Measurements from ENCODE around the gene MACROD2.
"Not testable (repeated sequence)": the region's sequence is repeated elsewhere in the genome, so short reads cannot be mapped to it uniquely, and the experiment has no call there.

MACROD2 gene

GRCh38 chr20:15515691-15516090 lies 1520.4 kb downstream of the MACROD2 start:
- DNase-seq = no peak

DNA sequence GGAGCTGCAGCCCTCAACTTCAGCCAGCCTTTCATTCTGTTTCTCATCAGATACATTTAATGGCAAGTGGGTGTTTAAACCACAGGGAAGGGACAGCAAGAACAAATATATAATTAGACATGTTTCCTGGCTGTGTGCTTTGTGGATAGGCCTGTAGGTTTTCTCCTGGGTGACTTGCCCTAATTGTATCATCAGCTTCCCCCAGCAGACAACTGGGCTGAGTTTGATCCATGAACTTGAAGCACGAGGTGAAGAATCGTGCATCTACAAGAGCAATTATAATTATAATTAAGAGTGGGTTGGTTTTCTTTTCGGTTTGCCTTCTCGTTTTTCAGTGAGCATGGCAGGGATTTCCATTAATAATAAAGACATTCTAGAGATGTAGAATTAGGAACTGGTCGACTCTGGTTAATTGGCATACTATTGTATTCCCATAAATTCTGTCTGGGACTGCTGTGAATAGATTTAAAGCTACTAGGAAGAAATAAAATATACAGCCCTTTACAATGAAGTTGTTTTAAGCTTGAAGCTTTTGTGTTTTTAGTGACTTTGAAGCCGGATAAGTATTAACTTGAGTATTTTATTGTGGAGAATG lies 1525.7 kb downstream of the MACROD2 start:
- DNase-seq = no peak

GRCh38 chr20:15523400-15523799 lies 1528.1 kb downstream of the MACROD2 start:
- no peak for DNase-seq

DNA sequence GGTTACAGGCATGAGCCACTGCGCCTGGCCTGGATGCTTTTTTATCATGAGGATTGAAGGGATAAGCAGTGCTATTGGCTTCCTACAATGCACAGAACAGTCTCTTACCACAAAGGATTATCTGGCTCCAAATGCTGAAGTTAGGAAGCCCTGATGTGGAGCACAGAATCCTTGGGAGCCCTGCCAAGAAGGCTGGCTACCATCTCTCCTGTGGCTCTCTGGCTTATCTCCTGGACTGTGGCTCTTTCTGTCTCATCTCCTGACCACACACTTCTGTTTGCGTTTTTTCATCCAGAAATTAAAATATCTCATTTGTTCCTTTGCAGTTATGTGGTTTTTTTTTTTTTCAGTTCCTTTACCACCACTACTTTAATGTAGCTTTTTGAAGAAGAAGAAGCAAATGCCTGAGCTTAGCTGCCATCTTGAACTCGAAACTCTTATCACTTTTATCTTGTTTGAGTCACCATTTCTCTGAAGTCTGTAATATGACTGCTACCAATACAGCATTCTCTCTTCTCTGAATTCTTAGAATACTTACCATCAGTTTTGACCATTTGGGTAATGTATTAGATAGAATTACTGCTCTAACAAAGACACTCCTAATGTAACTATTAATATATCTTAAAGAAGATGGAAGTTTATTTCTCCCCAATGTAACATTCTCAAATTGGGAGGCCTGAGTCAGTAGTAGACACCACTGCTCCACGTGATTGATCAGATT lies 1533.2 kb downstream of the MACROD2 start:
- DNase-seq = no peak

DNA sequence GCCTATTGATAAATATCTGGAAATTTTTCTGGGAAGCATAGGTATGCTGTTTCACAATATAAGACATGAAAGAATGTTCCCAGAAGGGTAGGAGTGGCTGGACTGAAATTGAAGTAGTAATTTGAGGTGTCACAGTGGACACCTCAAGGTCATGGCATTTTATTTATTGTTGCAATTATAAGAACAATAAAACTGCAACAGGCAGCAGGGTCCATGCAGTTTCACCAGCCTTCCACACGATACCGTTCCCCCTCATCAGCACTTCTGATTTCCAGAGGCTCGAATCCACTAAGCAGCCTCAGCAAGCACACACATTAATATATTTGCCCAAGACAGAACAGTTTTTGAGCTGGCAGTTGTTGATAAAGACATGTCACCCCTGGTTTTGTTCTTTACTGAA lies 1540.5 kb downstream of the MACROD2 start:
- no peak for DNase-seq

DNA sequence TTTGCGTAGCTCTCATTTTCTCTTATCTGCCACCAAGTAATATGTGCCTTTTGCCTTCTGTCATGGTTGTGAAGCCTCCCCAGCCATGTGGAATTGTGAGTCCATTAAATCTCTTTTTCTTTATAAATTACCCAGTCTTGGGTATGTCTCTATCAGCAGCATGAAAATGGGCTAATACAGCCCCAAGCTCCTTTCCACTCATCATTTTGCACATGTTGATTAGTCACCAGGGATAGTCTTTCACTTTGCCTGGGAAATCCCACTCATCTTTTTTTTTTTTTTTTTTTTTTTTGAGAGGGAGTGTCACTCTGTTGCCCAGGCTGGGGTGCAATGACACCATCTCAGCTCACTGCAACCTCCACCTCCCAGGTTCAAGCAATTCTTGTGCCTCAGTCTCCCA lies 1541.9 kb downstream of the MACROD2 start:
- DNase-seq = not testable (repeated sequence)

DNA sequence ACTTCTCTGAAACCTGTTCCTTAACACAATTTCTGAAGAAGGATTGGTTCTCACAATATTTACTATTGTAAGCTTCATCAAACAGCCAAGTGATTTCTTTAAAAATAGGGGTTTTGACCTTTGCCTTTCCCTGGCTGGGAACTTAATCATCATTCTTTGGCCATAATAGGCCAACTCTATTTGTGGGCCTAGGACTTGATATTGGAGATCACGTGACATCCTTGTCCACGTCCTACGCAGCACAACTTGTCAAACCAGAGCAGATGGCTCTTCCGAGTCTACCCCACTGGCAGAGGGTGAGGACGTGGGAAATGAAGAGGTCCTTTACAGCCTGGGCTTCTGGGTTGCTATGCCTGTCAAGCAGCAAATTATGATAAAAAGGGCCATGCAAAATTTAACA lies 1547.3 kb downstream of the MACROD2 start:
- DNase-seq = no peak

DNA sequence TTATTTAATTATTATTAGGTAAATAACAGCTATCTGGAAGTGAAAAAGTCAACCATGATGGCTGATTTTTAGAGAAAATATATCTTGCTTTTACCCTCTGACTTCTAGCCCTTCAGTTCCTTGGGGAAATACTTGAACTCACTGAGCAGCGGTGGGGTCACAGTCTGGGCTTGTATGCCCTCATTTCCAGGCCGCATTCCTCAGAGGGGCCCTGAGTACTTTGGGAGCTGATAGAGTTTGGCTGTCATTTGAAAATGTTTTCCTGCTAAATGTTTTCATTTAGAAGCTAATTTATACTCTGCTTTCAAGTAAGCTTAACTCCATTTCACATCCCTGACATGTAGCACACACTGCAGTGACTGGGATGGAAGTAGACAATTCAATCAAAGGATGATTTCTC lies 1549.4 kb downstream of the MACROD2 start:
- DNase-seq = no peak

DNA sequence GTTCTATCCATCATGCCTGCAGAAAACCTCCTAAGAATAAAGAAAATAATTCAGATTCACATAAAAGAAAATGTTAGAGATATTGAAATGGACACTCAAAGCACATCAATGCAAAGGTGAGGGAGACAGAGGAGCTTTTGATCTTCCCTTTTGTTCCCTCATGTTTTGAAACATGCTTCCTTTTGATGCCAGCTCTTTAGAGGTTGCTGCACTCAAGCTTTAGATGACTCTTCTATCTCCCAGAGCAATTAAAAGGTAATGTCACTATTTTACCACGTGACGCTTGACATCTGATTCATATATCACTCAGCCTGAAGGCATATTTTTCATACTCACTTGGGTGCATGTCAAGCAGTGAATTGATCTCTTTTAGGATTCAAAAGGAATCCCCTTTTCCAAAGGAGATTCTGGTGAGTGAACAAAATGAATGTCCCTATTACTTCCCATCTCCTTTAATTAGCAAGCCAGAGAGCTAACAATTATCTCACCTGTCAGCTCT lies 1551.3 kb downstream of the MACROD2 start:
- DNase-seq = no peak

GRCh38 chr20:15547119-15547518 lies 1551.8 kb downstream of the MACROD2 start:
- DNase-seq = no peak

DNA sequence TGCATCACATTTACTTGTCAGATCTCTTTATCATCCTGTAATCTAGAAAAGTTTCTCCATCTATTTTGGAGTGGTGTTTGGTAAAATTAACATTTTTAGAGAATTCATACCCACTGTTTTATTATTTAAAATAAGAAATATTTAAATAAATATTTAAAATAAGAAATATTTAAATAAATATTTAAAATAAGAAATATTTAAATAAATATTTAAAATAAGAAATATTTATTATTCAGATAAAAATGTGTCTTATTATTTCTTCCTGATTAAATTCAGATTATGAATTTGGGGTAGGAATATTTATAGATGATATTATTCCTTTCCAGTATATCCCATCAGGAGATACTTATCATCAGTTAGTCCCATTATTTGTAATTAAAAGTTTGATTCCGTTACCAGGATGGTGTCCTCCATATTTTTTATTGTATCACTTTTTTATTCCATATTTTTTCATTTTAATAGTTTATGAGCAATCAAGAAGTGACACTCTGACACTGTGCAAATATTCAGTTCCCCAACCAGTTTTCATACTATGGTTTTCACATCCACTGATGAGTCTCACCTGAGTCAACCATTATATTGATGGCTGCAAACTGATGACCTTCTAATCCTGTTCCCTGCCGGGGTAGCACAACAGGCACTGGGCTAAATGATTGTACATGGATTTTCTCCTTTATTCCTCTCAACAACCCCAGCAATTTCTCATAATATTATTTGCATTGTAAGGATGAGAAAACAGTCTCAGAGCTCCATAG lies 1555.0 kb downstream of the MACROD2 start:
- DNase-seq = no peak

DNA sequence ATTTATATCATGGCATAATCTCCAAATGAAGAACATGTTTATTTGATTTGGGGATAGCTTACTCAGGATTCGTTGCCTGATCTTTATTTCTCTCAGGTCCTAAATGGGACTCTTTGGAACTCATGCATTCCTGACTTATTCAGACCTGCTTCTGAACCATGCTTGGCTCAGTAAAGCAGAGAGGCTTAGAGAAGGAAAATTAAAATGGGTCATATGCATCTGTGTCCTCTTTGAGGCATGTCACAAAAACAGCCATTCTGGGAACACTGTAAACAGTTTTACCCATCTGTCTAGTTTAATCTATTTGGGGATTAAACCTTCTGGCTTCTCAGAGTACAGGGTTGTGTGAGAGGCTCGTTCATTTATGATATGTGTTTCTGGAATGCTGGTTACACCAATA lies 1560.6 kb downstream of the MACROD2 start:
- DNase-seq = no peak

DNA sequence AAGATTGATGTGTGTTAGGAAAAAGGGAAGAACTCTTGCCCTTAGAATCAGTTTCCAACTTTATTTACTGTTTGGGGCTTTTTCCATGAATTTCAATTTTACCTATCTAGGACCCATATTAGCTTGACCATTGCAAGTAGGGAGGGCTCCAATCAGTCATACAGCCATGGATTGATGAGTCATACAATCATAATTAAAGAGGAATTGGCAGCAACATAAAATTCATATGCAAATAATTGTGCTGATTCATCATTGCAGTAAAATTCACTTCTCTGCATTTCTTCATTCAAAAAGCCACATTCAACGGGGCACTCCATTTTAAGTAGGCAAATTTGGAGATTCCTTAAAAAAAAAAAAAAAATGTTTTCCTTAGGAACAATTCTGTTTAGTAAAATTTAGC lies 1561.6 kb downstream of the MACROD2 start:
- DNase-seq = no peak

- DNase-seq = no peak
Measured at GRCh38 chr20:15561070-15561569, 1565.8 kb downstream of the MACROD2 start.

DNA sequence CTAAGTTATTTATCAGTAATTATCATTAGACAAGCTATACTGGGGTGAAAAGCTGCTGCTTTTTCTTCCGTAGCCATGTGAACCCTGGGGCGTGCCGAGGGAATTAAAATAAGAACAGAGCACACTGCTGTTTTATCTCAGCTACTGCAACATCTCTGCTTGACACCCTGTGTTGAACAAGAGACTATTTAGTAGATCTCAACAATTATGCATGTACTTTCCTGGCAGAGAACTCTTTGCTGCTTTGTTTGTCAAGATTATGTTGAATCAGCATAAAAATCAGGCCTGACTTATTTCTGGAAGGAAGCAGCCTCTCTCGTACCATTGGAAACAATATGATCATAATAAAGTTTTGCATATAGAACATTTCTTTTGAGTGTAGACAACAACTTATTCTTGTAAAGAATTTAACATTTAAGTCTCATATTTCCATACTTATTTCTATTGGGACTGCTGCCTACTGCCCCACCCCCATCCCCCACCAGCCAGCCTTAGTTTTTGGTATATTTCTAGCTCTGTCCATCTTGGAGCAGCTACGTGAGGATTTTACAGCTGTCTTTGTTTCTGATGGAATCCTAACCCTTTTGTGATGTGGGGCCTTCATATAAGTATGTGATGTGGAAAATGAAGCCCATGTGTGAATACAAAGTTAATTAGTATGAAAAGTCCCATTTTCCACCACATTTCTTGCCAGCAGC lies 1566.5 kb downstream of the MACROD2 start:
- DNase-seq = no peak

DNA sequence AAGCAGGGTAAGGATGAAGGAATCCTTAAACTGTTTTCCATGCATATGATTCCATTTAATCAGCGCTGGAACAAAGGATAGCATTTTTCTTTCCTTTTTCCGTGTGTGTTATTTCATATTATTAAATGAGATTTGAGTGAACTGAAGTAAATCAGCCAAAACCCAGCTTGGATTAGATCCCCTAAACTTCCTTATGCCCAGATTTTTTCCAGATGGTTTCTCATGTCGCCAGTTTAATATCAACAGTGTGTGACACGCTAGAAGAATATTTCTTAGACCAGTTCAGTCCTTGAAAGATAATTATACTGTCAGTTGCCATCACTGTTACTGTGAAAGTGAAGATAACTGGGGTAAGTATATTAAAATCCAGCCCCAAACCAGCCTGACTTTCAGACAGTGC lies 1568.5 kb downstream of the MACROD2 start:
- DNase-seq = no peak

DNA sequence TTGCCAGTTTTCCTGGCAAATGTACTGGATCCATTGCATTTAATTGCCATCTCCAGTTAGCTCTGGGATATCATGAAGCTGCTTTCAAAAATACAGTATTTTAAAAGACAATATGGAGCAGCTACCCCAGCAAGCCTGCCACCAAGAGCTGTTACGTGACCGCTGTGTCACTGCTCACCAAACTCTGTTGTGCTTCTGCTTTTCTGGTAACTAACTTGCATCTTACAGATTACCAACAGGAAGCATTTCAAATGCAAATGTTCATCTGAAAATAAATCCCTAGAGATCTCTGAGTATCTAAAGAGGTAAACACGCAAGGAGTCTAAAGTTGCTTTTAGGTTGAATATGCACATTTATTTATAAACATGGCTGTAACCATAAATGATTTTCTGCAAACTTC lies 1569.7 kb downstream of the MACROD2 start:
- no peak for DNase-seq

DNA sequence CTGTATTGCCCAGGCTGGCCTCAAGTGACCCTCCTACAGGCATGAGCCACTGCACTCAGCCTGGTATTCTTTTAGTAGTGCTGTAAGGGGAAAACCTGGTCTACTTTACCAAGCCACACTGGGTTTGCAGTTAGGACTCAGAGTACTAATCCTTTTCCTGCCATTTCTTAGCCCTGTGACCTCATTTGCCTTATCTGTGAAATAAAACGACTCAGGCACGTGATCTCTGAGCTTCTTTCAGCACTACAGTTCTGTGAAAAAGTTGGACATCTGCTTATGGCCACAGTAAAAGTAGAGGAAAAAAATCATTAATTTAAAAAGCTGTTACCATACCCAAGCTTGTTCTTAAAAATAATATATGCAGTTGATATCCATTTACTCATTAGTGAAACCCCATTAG lies 1570.5 kb downstream of the MACROD2 start:
- no peak for DNase-seq

DNA sequence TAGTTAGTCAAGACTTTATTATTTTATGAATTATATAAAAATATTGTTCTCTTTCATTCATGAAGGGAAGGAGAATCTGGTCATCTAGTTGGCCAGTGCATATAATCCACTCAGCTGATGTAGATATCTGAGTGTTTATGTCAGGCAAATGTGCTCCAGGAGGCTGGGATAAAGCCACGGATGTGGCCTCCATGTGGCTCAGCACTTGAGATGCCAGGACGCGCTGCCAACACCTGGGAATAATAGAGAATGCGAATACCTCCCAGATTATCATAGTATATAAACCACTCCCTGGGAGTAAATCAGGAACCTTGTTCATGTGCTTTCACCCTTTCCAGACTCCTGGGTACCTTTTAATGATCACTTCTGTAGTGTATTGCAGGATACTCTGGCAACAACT lies 1571.9 kb downstream of the MACROD2 start:
- no peak for DNase-seq

- DNase-seq = no peak
Measured at GRCh38 chr20:15570156-15570555, 1574.8 kb downstream of the MACROD2 start.

GRCh38 chr20:15571056-15571455 lies 1575.7 kb downstream of the MACROD2 start:
- no peak for DNase-seq

DNA sequence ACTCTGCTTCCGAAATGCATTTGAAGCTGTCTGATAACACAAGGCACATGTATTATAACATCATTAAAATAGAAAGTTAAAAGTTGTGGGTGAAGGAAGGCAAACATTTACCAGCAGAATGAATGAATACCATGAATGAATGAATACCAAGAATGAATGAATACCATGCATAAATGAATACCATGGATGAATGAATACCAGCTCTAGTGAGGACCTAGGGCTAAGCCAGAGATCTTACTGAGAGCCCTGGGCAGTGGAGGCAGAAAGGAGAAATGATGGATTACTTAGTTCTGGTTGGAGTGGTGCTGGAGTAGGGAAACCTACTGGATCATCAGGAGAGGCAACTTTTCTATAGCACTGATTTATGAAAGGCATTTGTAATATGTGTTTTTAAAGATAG lies 1579.9 kb downstream of the MACROD2 start:
- DNase-seq = no peak

GRCh38 chr20:15576411-15576810 lies 1581.1 kb downstream of the MACROD2 start:
- no peak for DNase-seq
